Dermis blood vessel endothelial cell (primary cell): ENCODE results near the gene VTI1B. TPM values are rescaled to one million over a fixed set of nuclear protein-coding genes. Genes with fewer than 3 reads are reported as not detected.
"Not testable (repeated sequence)": the region's sequence is repeated elsewhere in the genome, so short reads cannot be mapped to it uniquely, and the experiment has no call there.

Source experiments
- DNase-seq: peaks from one replicate; pipeline ENCODE4 v3.0.0; 2010
- total RNA-seq: library from RNA; depleted of rRNA; stranded (reverse); fragments of >200 nt; gene quantifications from 2 replicates; pipeline ENCODE4 v1.2.3, GENCODE V29; 2014

The VTI1B gene
- total RNA-seq, 1 donor from 2014 or later: 50.2 TPM

- not testable (repeated sequence) for DNase-seq
Observed at GRCh38 chr14:67626131-67626530, 48.3 kb downstream of the VTI1B start.

GRCh38 chr14:67623114-67623513 is 51.3 kb downstream of the VTI1B start:
- peak; percentile 79 for DNase-seq

GRCh38 chr14:67622675-67623074 is 51.8 kb downstream of the VTI1B start:
- DNase-seq: peak; percentile 93

- DNase-seq: peak; percentile 39
Observed at GRCh38 chr14:67620217-67620785, 54.1 kb downstream of the VTI1B start.

- peak; percentile 98 for DNase-seq
Observed at GRCh38 chr14:67619446-67620216, 54.8 kb downstream of the VTI1B start, which contains the start of gene ARG2. Gene ARG2 (plus strand): TSS chr14:67619920. CDS start chr14:67619978, 58 bp downstream.

- DNase-seq: peak; percentile 90
Observed at GRCh38 chr14:67618617-67619063, 55.8 kb downstream of the VTI1B start.

- DNase-seq: no peak
Observed at GRCh38 chr14:67610491-67610890, 63.9 kb downstream of the VTI1B start.

- no peak for DNase-seq
Observed at GRCh38 chr14:67609642-67610310, 64.7 kb downstream of the VTI1B start.

GRCh38 chr14:67607646-67608045 is 66.8 kb downstream of the VTI1B start:
- no peak for DNase-seq

- no peak for DNase-seq
Observed at GRCh38 chr14:67602995-67603545, 71.4 kb downstream of the VTI1B start.

GRCh38 chr14:67602076-67602475 is 72.4 kb downstream of the VTI1B start:
- no peak for DNase-seq

- not testable (repeated sequence) for DNase-seq
Observed at GRCh38 chr14:67600562-67600974, 73.9 kb downstream of the VTI1B start.

- DNase-seq: peak; percentile 90
Observed at GRCh38 chr14:67599698-67600561, 74.5 kb downstream of the VTI1B start, which contains the start of gene PIGH. Gene PIGH (minus strand): TSS chr14:67600268. CDS start chr14:67600203, 65 bp downstream.

Other genes starting within 250 kb of the VTI1B start
- 1.1 and 1.4 TPM in 2 replicates for gene TMEM229B, start 185.9 kb downstream of the VTI1B start, total RNA-seq
- gene PLEKHH1, start 141.3 kb downstream of the VTI1B start, total RNA-seq: 0.09 and 1.0 TPM in 2 replicates
- gene PIGH, start 74.4 kb downstream of the VTI1B start, total RNA-seq: 10.9 and 11.7 TPM in 2 replicates
- 39.5 and 61.5 TPM in 2 replicates for gene ARG2, start 54.7 kb downstream of the VTI1B start, total RNA-seq
- 91.9 and 113 TPM in 2 replicates for gene RDH11, start 21.1 kb upstream of the VTI1B start, total RNA-seq
- not detected in 2 replicates for gene RDH12, start 27.3 kb upstream of the VTI1B start, total RNA-seq
- 23.7 and 26.7 TPM in 2 replicates for gene ZFYVE26, start 142.0 kb upstream of the VTI1B start, total RNA-seq
- gene RAD51B, start 145.1 kb upstream of the VTI1B start, total RNA-seq: 12.1 and 22.8 TPM in 2 replicates